ENCODE data around the gene ZNF554. TPM values are rescaled to one million over a fixed set of nuclear protein-coding genes. Genes with fewer than 3 reads are reported as not detected.
"Not testable (repeated sequence)": the region's sequence is repeated elsewhere in the genome, so short reads cannot be mapped to it uniquely, and the experiment has no call there.

The ZNF554 gene
- total and polyA plus RNA-seq, 2 experiments from 2014 or later: 2.0 to 7.5 TPM

GRCh38 chr19:2867025-2867991 lies 47.6 kb downstream of the ZNF554 start, which contains the start of gene ZNF556:
ZNF556 (plus strand) TSS chr19:2867335; CDS start chr19:2867422, 87 bp downstream.
- H3K4me3 Mint-ChIP-seq: no peak within 1 kb of the TSS
- TF ChIP-seq ETS1 (IDR thresholded peaks at IDR 0.05) (no peak), STAT1 (IDR thresholded peaks at IDR 0.05; ENCODE audit: unreplicated experiment) (no peak)
- peaks cover 92% of the 10 kb centered on the region for H3K9me3 Mint-ChIP-seq
- DNase-seq (ENCODE audit: low spot score) (peak; percentile 7), ATAC-seq (no peak)
- Histone ChIP-seq H3K4me2 (no peak within 1 kb of the TSS), H3K27ac (ENCODE audit: low read depth) (no peak within 1 kb of the TSS), H3K9me2 (ENCODE audit: insufficient read depth) (no peaks in the 10 kb centered on the region), H2AFZ (no peak within 1 kb of the TSS), H3K36me3 (ENCODE audit: insufficient read depth) (no peaks in the 10 kb centered on the region), H3K4me3 (no peak within 1 kb of the TSS), H3K79me2 (replicated peaks; ENCODE audit: insufficient read depth) (no peaks in the 10 kb centered on the region), H3F3A (replicated peaks; ENCODE audit: low read depth) (no peaks in the 10 kb centered on the region), H3K27me3 (ENCODE audit: insufficient read depth) (no peaks in the 10 kb centered on the region), H4K20me1 (replicated peaks; ENCODE audit: insufficient read depth) (no peaks in the 10 kb centered on the region), H3K4me1 (ENCODE audit: insufficient read depth) (no peaks in the 10 kb centered on the region)
- peaks cover 46% of the 10 kb centered on the region for H3K36me3 Mint-ChIP-seq (ENCODE audit: low read depth)
- H3K27me3 Mint-ChIP-seq (ENCODE audit: insufficient read depth, low read depth, poor library complexity): peaks cover 5% of the 10 kb centered on the region
- H3K4me1 Mint-ChIP-seq: no peaks in the 10 kb centered on the region
- H3K27ac Mint-ChIP-seq: no peak within 1 kb of the TSS

GRCh38 chr19:2869618-2870017 lies 50.0 kb downstream of the ZNF554 start:
- Histone ChIP-seq H3F3A (replicated peaks; ENCODE audit: low read depth) (no peaks in the 10 kb centered on the region), H3K27me3 (ENCODE audit: insufficient read depth) (no peaks in the 10 kb centered on the region), H3K4me3 (no peak overlapping the region), H3K79me2 (replicated peaks; ENCODE audit: insufficient read depth) (no peaks in the 10 kb centered on the region), H3K36me3 (ENCODE audit: insufficient read depth) (no peaks in the 10 kb centered on the region), H3K27ac (ENCODE audit: low read depth) (no peak overlapping the region), H3K9me2 (ENCODE audit: insufficient read depth) (no peaks in the 10 kb centered on the region), H2AFZ (no peak overlapping the region), H3K4me2 (no peak overlapping the region), H4K20me1 (replicated peaks; ENCODE audit: insufficient read depth) (no peaks in the 10 kb centered on the region), H3K4me1 (ENCODE audit: insufficient read depth) (no peaks in the 10 kb centered on the region)
- no peak for TF ChIP-seq NANOG (IDR thresholded peaks at IDR 0.05; ENCODE audit: borderline replicate concordance)
- TF ChIP-seq ZNF114 (CRISPR knock-in tag; IDR thresholded peaks at IDR 0.05): no peak
- ATAC-seq (no peak), DNase-seq (ENCODE audit: low spot score) (no peak)
- no peak overlapping the region for H3K27ac Mint-ChIP-seq
- no peak overlapping the region for H3K4me3 Mint-ChIP-seq
- H3K36me3 Mint-ChIP-seq (ENCODE audit: low read depth): peaks cover 36% of the 10 kb centered on the region
- H3K9me3 Mint-ChIP-seq: peaks cover 87% of the 10 kb centered on the region
- no peaks in the 10 kb centered on the region for H3K4me1 Mint-ChIP-seq
- peaks cover 5% of the 10 kb centered on the region for H3K27me3 Mint-ChIP-seq (ENCODE audit: insufficient read depth, low read depth, poor library complexity)

- H3K36me3 ChIP-seq (ENCODE audit: insufficient read depth); H3K4me1 ChIP-seq (ENCODE audit: insufficient read depth); H4K20me1 ChIP-seq (replicated peaks; ENCODE audit: insufficient read depth); H3K27ac ChIP-seq (ENCODE audit: low read depth); H2AFZ ChIP-seq; H3K4me1 Mint-ChIP-seq; H3K79me2 ChIP-seq (replicated peaks; ENCODE audit: insufficient read depth); H3K27me3 ChIP-seq (ENCODE audit: insufficient read depth); H3K27me3 Mint-ChIP-seq (ENCODE audit: insufficient read depth, low read depth, poor library complexity); H3K9me2 ChIP-seq (ENCODE audit: insufficient read depth); H3K4me2 ChIP-seq; H3K4me3 Mint-ChIP-seq; ATAC-seq; H3K4me3 ChIP-seq; H3F3A ChIP-seq (replicated peaks; ENCODE audit: low read depth); H3K27ac Mint-ChIP-seq: not testable (repeated sequence)
- peaks cover 85% of the 10 kb centered on the region for H3K9me3 Mint-ChIP-seq
- peak; percentile 19 for DNase-seq (ENCODE audit: low spot score)
- TF ChIP-seq CTCF (conservative IDR thresholded peaks at IDR 0.05; ENCODE audit: low read depth in 2 of 2): peak; percentile 30 to 31; a peak in 3 of 4 replicates
- H3K36me3 Mint-ChIP-seq (ENCODE audit: low read depth): peaks cover 32% of the 10 kb centered on the region
Observed at GRCh38 chr19:2872175-2872574, 52.5 kb downstream of the ZNF554 start.

Measured in GM23338 (cell line).